H1 (cell line): ENCODE measurements around the gene CA14. TPM values are rescaled to one million over a fixed set of nuclear protein-coding genes. Genes with fewer than 3 reads are reported as not detected.

ENCODE experiments used
- CTCF ChIA-PET: fragments of 300-600 bp; sonication (Branson Sonifier 250); formaldehyde crosslinking; loops from one replicate; lab custom pipeline; 2021; ENCODE audit not compliant: partially characterized antibody; lab: Charles Lee
- POLR2A ChIA-PET: fragments of 300-600 bp; sonication (Branson Sonifier 250); formaldehyde crosslinking; loops from one replicate; lab custom pipeline; 2021; ENCODE audit warnings: inconsistent platforms; ENCODE audit not compliant: partially characterized antibody; lab: Charles Lee
- DNase-seq, 2 experiments: peaks; one replicate each; pipeline versions ENCODE4 v3.0.0 to v3.0.0-alpha.2; 2010 to 2022; ENCODE audit warnings: low spot score in 2 of 2, low read depth in 1 of 2, mixed read lengths in 1 of 2
- FAIRE-seq: peaks from 2 replicates; lab custom pipeline; 2011; peaks lifted over from hg19 to GRCh38; lab: Jason Lieb, UNC
- H2AFZ ChIP-seq: 2 replicates; pipeline ENCODE4 v1.8.1; 2012; ENCODE audit warnings: low read length, inconsistent platforms
- H2AK5ac ChIP-seq: 2 replicates; pipeline ENCODE4 v1.6.1; 2013; ENCODE audit warnings: low read depth, low read length
- H2BK120ac ChIP-seq: replicated peaks from 2 replicates; pipeline ENCODE3; 2013; ENCODE audit warnings: low read depth, low read length, inconsistent platforms
- H2BK12ac ChIP-seq: 2 replicates; pipeline ENCODE4 v1.6.1; 2013; ENCODE audit warnings: low read depth, low read length
- H2BK15ac ChIP-seq: 2 replicates; pipeline ENCODE4 v1.6.1; 2013; ENCODE audit warnings: low read length
- H2BK20ac ChIP-seq: 2 replicates; pipeline ENCODE4 v1.6.1; 2013; ENCODE audit warnings: low read length
- H2BK5ac ChIP-seq: 2 replicates; pipeline ENCODE4 v1.6.1; 2013; ENCODE audit warnings: low read depth, low read length
- H3K14ac ChIP-seq: 2 replicates; pipeline ENCODE4 v1.6.1; 2013; ENCODE audit warnings: inconsistent platforms; ENCODE audit not compliant: insufficient read length
- H3K18ac ChIP-seq: 2 replicates; pipeline ENCODE4 v1.6.1; 2013; ENCODE audit warnings: low read length; ENCODE audit errors: extremely low read depth
- H3K23ac ChIP-seq: 2 replicates; pipeline ENCODE4 v1.6.1; 2013; ENCODE audit warnings: inconsistent platforms; ENCODE audit not compliant: insufficient read length
- H3K23me2 ChIP-seq: 2 replicates; pipeline ENCODE4 v1.6.1; 2013; ENCODE audit warnings: low read depth, low read length
- H3K27ac ChIP-seq: 2 replicates; pipeline ENCODE4 v1.6.1; 2011; ENCODE audit warnings: low read depth, low read length, inconsistent platforms
- H3K27me3 ChIP-seq, 4 experiments: replicated peaks in 1 of 4; 1 replicate in 1 of 4; 2 replicates in 3 of 4; pipeline versions ENCODE4 v1.6.1 to v1.8.1; 2011 to 2013; ENCODE audit warnings: low read length in 3 of 4, mild to moderate bottlenecking in 3 of 4, inconsistent platforms in 2 of 4, mixed read lengths in 2 of 4, moderate library complexity in 1 of 4; ENCODE audit not compliant: control insufficient read depth in 3 of 4, insufficient read depth in 3 of 4; ENCODE audit errors: extremely low read depth in 1 of 4
- H3K36me3 ChIP-seq, 4 experiments: 2 replicates each; pipeline versions ENCODE4 v1.6.1 to v1.8.1; 2011 to 2013; ENCODE audit warnings: mild to moderate bottlenecking in 4 of 4, low read length in 3 of 4, moderate library complexity in 2 of 4, control low read depth in 1 of 4, inconsistent platforms in 1 of 4; ENCODE audit not compliant: insufficient read depth in 4 of 4, control insufficient read depth in 2 of 4
- H3K4ac ChIP-seq: replicated peaks from 2 replicates; pipeline ENCODE3; 2013; ENCODE audit warnings: low read length, low read depth, mixed read lengths, inconsistent platforms; ENCODE audit not compliant: insufficient read length
- H3K4me1 ChIP-seq, 4 experiments: replicated peaks in 1 of 4; 1 replicate in 1 of 4; 2 replicates in 3 of 4; pipeline versions ENCODE4 v1.6.1 to v1.8.1; 2011 to 2013; ENCODE audit warnings: low read length in 3 of 4, inconsistent platforms in 2 of 4, mixed read lengths in 1 of 4; ENCODE audit not compliant: insufficient read depth in 4 of 4, control insufficient read depth in 3 of 4
- H3K4me2 ChIP-seq, 2 experiments: 2 replicates each; pipeline versions ENCODE4 v1.6.1 to v1.8.1; 2011 to 2013; ENCODE audit warnings: low read depth in 2 of 2, low read length in 2 of 2, control low read depth in 1 of 2, inconsistent platforms in 1 of 2, mild to moderate bottlenecking in 1 of 2; ENCODE audit not compliant: insufficient read depth in 1 of 2
- H3K4me3 ChIP-seq, 4 experiments: fragments of 200-600, 300-600 bp in 1 of 4; sonication (generic), shearing (Covaris generic), sonication (Bioruptor Twin) in 1 of 4; 2 replicates each; pipeline versions ENCODE4 v1.5.1 to v1.8.1; 2011 to 2016; ENCODE audit warnings: low read length in 4 of 4, low read depth in 3 of 4, control low read depth in 2 of 4, inconsistent platforms in 2 of 4, mild to moderate bottlenecking in 2 of 4, mixed read lengths in 1 of 4, moderate library complexity in 1 of 4; ENCODE audit not compliant: insufficient read depth in 2 of 4; ENCODE audit errors: extremely low read depth in 1 of 4
- H3K56ac ChIP-seq: replicated peaks from 2 replicates; pipeline ENCODE3; 2013; ENCODE audit warnings: low read depth, mild to moderate bottlenecking, mixed read lengths, low read length, inconsistent platforms; ENCODE audit not compliant: insufficient read length
- H3K79me1 ChIP-seq: 2 replicates; pipeline ENCODE4 v1.6.1; 2013; ENCODE audit warnings: low read depth, low read length, control low read depth
- H3K79me2 ChIP-seq, 2 experiments: 2 replicates each; pipeline versions ENCODE4 v1.6.1 to v1.8.1; 2012 to 2013; ENCODE audit warnings: low read length in 2 of 2, mild to moderate bottlenecking in 2 of 2, inconsistent platforms in 1 of 2; ENCODE audit not compliant: insufficient read depth in 2 of 2, control insufficient read depth in 1 of 2
- H3K9ac ChIP-seq, 4 experiments: replicated peaks in 1 of 4; 1 replicate in 1 of 4; 2 replicates in 3 of 4; pipeline versions ENCODE4 v1.6.1 to v1.8.1; 2011 to 2013; ENCODE audit warnings: low read depth in 3 of 4, low read length in 3 of 4, control low read depth in 2 of 4, mild to moderate bottlenecking in 2 of 4, moderate library complexity in 2 of 4, inconsistent platforms in 1 of 4; ENCODE audit errors: extremely low read depth in 1 of 4
- H3K9me3 ChIP-seq, 2 experiments: 2 replicates each; pipeline versions ENCODE4 v1.6.1 to v1.8.1; 2012 to 2013; ENCODE audit warnings: mild to moderate bottlenecking in 2 of 2, moderate library complexity in 2 of 2, control low read depth in 1 of 2, inconsistent platforms in 1 of 2, low read depth in 1 of 2, low read length in 1 of 2, mixed read lengths in 1 of 2; ENCODE audit not compliant: insufficient read depth in 2 of 2
- H4K20me1 ChIP-seq, 2 experiments: replicated peaks in 1 of 2; 2 replicates each; pipeline versions ENCODE3 to v1.8.1; 2011 to 2013; ENCODE audit warnings: inconsistent platforms in 2 of 2, low read length in 2 of 2, mild to moderate bottlenecking in 1 of 2; ENCODE audit not compliant: insufficient read depth in 2 of 2, control insufficient read depth in 1 of 2
- H4K5ac ChIP-seq: 2 replicates; pipeline ENCODE4 v1.6.1; 2013; ENCODE audit warnings: low read length, low read depth, mixed read lengths, inconsistent platforms; ENCODE audit not compliant: insufficient read length
- H4K8ac ChIP-seq: 2 replicates; pipeline ENCODE4 v1.8.0; 2013; ENCODE audit warnings: mild to moderate bottlenecking, moderate library complexity, low read length, inconsistent platforms; ENCODE audit not compliant: insufficient read depth; ENCODE audit errors: extremely low read depth
- H4K91ac ChIP-seq: replicated peaks from 2 replicates; pipeline ENCODE3; 2013; ENCODE audit warnings: low read length, mixed read lengths, inconsistent platforms; ENCODE audit not compliant: insufficient read length
- CEBPB ChIP-seq: IDR thresholded peaks from 2 replicates; pipeline ENCODE4 v1.6.1; 2012; ENCODE audit warnings: low read depth, low read length
- KDM1A ChIP-seq: fragments of 200-600, 300-600 bp; sonication (generic); IDR thresholded peaks from 2 replicates; pipeline ENCODE4 v1.7.1; 2016; ENCODE audit warnings: mild to moderate bottlenecking, low read length, borderline replicate concordance
- TAF7 ChIP-seq: optimal IDR thresholded peaks from 2 replicates; pipeline ENCODE3; 2011; ENCODE audit warnings: low read depth, mild to moderate bottlenecking, inconsistent platforms, low read length, moderate library complexity, borderline replicate concordance
- YY1 ChIP-seq: IDR thresholded peaks from 2 replicates; pipeline ENCODE4 v1.6.1; 2011; ENCODE audit warnings: low read depth, mild to moderate bottlenecking, low read length
- WGBS, 2 experiments: shearing (Covaris generic) in 1 of 2; methylation state at CpG; one replicate each; pipeline versions ENCODE4 v1.1.6 to v1.1.7; 2013 to 2015; ENCODE audit warnings: low lambda C conversion rate in 2 of 2, mixed read lengths in 2 of 2, inconsistent platforms in 1 of 2, low coverage in 1 of 2, missing lambda C conversion rate in 1 of 2; ENCODE audit not compliant: insufficient replicate concordance in 2 of 2, insufficient coverage in 1 of 2, insufficient read length in 1 of 2; ENCODE audit errors: extremely low coverage in 1 of 2, missing lambda C conversion rate in 1 of 2; 5-methylcytosine and 5-hydroxymethylcytosine counted together
- polyA plus RNA-seq, 7 experiments: library from polyadenylated mRNA; depleted of rRNA in 3 of 7; stranded (reverse) in 5 of 7; unstranded in 2 of 7; fragments of >200 nt in 5 of 7; fragments of 200-250 nt in 2 of 7; gene quantifications; 1 replicate in 5 of 7; 2 replicates in 1 of 7; 4 replicates in 1 of 7; pipeline versions ENCODE4 v1.2.1 to v1.2.3, GENCODE V29; 2011 to 2013; ENCODE audit warnings: missing spikeins in 2 of 7, mixed read lengths in 2 of 7
- total RNA-seq: library from RNA; stranded (reverse); fragmentation: NEBNext Ultra II Directional; extraction: Animal tissue kit (Norgen Biotek cat#: 25700); gene quantifications from 2 replicates; pipeline ENCODE4 v1.2.1, GENCODE V29; 2021

Gene CA14
- total and polyA plus RNA-seq, 2 of the 8 experiments (the other 6 are each of a cell fraction or from before 2014, with no cell fraction given), result 52.3 to 105 TPM

DNA sequence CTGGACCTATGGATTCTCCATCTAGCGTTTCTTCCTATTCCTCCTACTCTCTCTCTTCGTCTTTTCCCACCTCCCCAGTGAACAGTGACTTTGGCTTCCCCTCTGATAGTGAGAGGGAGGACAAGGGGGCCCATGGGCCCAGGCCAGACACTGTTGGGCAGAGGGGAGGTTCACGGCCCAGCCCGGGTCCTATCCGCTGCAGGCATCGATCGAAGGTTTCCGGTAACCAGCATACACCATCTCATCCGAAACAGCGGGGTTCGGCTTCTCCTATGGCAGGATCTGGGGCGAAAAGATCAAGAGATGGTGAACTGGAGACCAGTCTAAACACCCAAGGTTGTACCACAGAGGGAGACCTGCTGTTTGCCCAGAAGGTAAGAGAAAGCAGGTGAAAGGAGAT, 25.7 kb downstream of the CA14 start:
- no peak overlapping the region for H3K56ac ChIP-seq
- no peak overlapping the region; the same call in 1 of the 2 replicates for H2BK15ac ChIP-seq
- H3K4me1 ChIP-seq, result peaks cover 0 to 4% (median 2%) of the 10 kb centered on the region in 4 experiments; a peak in 2 of 7 replicates
- H2AFZ ChIP-seq, result no peak overlapping the region
- peak overlapping the region; percentile 83 to 84 for H3K4me2 ChIP-seq
- no peak overlapping the region for H2BK120ac ChIP-seq
- H4K91ac ChIP-seq, result no peak overlapping the region
- TF ChIP-seq YY1 (no peak), KDM1A (no peak), CEBPB (no peak), TAF7 (no peak)
- H3K79me1 ChIP-seq, result no peaks in the 10 kb centered on the region
- H3K9me3 ChIP-seq, result no peaks in the 10 kb centered on the region
- H4K20me1 ChIP-seq, result peaks cover 2% of the 10 kb centered on the region in 2 experiments
- no peak overlapping the region for H4K8ac ChIP-seq
- DNase-seq (no peak), FAIRE-seq (no peak)
- no peak overlapping the region; the same call in 1 of the 2 replicates for H2BK12ac ChIP-seq
- no peak overlapping the region for H3K18ac ChIP-seq
- no peak overlapping the region for H4K5ac ChIP-seq
- H3K4me3 ChIP-seq, result peak overlapping the region; percentile 56 to 83 (median 70)
- peaks cover 6 to 19% (median 9%) of the 10 kb centered on the region in 4 experiments; a peak in 7 of 8 replicates for H3K36me3 ChIP-seq
- H3K4ac ChIP-seq, result no peak overlapping the region
- H2AK5ac ChIP-seq, result peak overlapping the region; percentile 16; the same call in 1 of the 2 replicates
- peak overlapping the region in 3 of 4 experiments; percentile 63 to 75 (median 74); a peak in 5 of 7 replicates for H3K9ac ChIP-seq
- POLR2A ChIA-PET, result interaction anchor here (1.2 to 25.2 kb wide), 9 partner anchors 8 to 395 kb away, joined by 3 to 535 read pairs (median 11); partner anchors contain the start of genes APH1A, C1orf54, CA14 and RPRD2
- H3K27ac ChIP-seq, result no peak overlapping the region
- no peak overlapping the region for H3K14ac ChIP-seq
- H2BK20ac ChIP-seq, result no peak overlapping the region
- 86% methylated on average over 12 of the region's 12 CpGs; no CpG with 5 or more reads in 1 of the 2 experiments for WGBS, 2 experiments
- CTCF ChIA-PET, result interaction anchor here (0.5 to 16.5 kb wide), 3 partner anchors 12 to 117 kb away, joined by 3 to 326 read pairs (median 43); partner anchors contain the start of genes APH1A, C1orf54 and CA14
- no peak overlapping the region; the same call in 1 of the 2 replicates for H2BK5ac ChIP-seq
- H3K23me2 ChIP-seq, result peaks cover 8% of the 10 kb centered on the region; the same call in 1 of the 2 replicates
- peaks cover 0 to 7% (median 7%) of the 10 kb centered on the region in 4 experiments; a peak in 4 of 7 replicates for H3K27me3 ChIP-seq
- no peak overlapping the region for H3K23ac ChIP-seq
- no peaks in the 10 kb centered on the region for H3K79me2 ChIP-seq
